WTC11 (cell line): ENCODE measurements around the gene MGST3. TPM values are rescaled to one million over a fixed set of nuclear protein-coding genes. Genes with fewer than 3 reads are reported as not detected.

Experiments used
- ATAC-seq: fragments of 200-7000 bp; cut with Tn5 transposase; 2 replicates; pipeline ENCODE4 v1.10.0; 2021; ENCODE audit warnings: mild to moderate bottlenecking, moderate library complexity
- CTCF ChIA-PET: fragments of 300-600 bp; sonication (Branson Sonifier 250); formaldehyde crosslinking; loops from one replicate; lab custom pipeline; 2021; ENCODE audit warnings: antibody characterized with exemption; lab: Charles Lee
- POLR2A ChIA-PET: fragments of 350-600 bp; sonication (Branson Sonifier 250); formaldehyde crosslinking; loops from one replicate; lab custom pipeline; 2021; ENCODE audit warnings: antibody characterized with exemption; lab: Charles Lee
- DNase-seq: peaks from one replicate; pipeline ENCODE4 v3.0.0; 2021; ENCODE audit warnings: low spot score
- H3K27ac Mint-ChIP-seq: 2 replicates; pipeline ENCODE4 v1.8.0; 2021; ENCODE audit warnings: mixed read lengths
- H3K27me3 Mint-ChIP-seq: 2 replicates; pipeline ENCODE4 v1.8.0; 2021; ENCODE audit warnings: low read depth, mild to moderate bottlenecking, moderate library complexity, mixed read lengths
- H3K36me3 Mint-ChIP-seq: 2 replicates; pipeline ENCODE4 v1.8.0; 2021; ENCODE audit warnings: mixed read lengths
- H3K4me1 Mint-ChIP-seq: 2 replicates; pipeline ENCODE4 v1.8.0; 2022; ENCODE audit warnings: mixed read lengths
- H3K4me3 Mint-ChIP-seq: 2 replicates; pipeline ENCODE4 v1.8.0; 2021; ENCODE audit warnings: mild to moderate bottlenecking, moderate library complexity, mixed read lengths
- H3K9me3 Mint-ChIP-seq: 2 replicates; pipeline ENCODE4 v1.8.0; 2021; ENCODE audit warnings: mixed read lengths
- ARID4B ChIP-seq: sonication (generic); formaldehyde crosslinking; IDR thresholded peaks from 2 replicates; pipeline ENCODE4 v1.8.0; 2023; ENCODE audit warnings: missing genetic modification reagents, mild to moderate bottlenecking, borderline replicate concordance
- FOXK1 ChIP-seq: sonication (generic); formaldehyde crosslinking; IDR thresholded peaks from 2 replicates; pipeline ENCODE4 v1.8.0; 2022; ENCODE audit warnings: mild to moderate bottlenecking, moderate library complexity, missing genetic modification reagents
- GABPB1 ChIP-seq: sonication (generic); formaldehyde crosslinking; IDR thresholded peaks from 2 replicates; pipeline ENCODE4 v1.8.1; 2023; ENCODE audit warnings: mild to moderate bottlenecking, missing genetic modification reagents
- IRF1 ChIP-seq: sonication (generic); formaldehyde crosslinking; IDR thresholded peaks from 2 replicates; pipeline ENCODE4 v1.8.0; 2023; ENCODE audit warnings: missing genetic modification reagents
- MAX ChIP-seq: sonication (generic); formaldehyde crosslinking; IDR thresholded peaks from 2 replicates; pipeline ENCODE4 v1.8.0; 2022; ENCODE audit warnings: mild to moderate bottlenecking, missing genetic modification reagents
- MYBL2 ChIP-seq: sonication (generic); formaldehyde crosslinking; IDR thresholded peaks from 2 replicates; pipeline ENCODE4 v1.8.1; 2023; ENCODE audit warnings: mild to moderate bottlenecking, moderate library complexity, missing genetic modification reagents
- NFATC4 ChIP-seq: fragments of 250-450 bp; sonication (Bioruptor Pico); IDR thresholded peaks from 2 replicates; pipeline ENCODE4 v1.9.0; 2021; ENCODE audit warnings: mild to moderate bottlenecking
- RORB ChIP-seq: fragments of 250-450 bp; sonication (Bioruptor Pico); IDR thresholded peaks from 2 replicates; pipeline ENCODE4 v1.9.0; 2021; ENCODE audit warnings: mild to moderate bottlenecking
- STAT6 ChIP-seq: sonication (generic); formaldehyde crosslinking; conservative IDR thresholded peaks from 2 replicates; pipeline ENCODE4 v1.8.1; 2023; ENCODE audit warnings: mild to moderate bottlenecking, low read depth, missing genetic modification reagents, moderate library complexity
- ZBTB43 ChIP-seq: sonication (generic); formaldehyde crosslinking; IDR thresholded peaks from 2 replicates; pipeline ENCODE4 v1.8.1; 2023; ENCODE audit warnings: mild to moderate bottlenecking, missing genetic modification reagents
- ZMAT4 ChIP-seq: fragments of 250-450 bp; sonication (Bioruptor Pico); IDR thresholded peaks from 2 replicates; pipeline ENCODE4 v1.9.0; 2021; ENCODE audit warnings: mild to moderate bottlenecking
- ZNF232 ChIP-seq: sonication (generic); formaldehyde crosslinking; IDR thresholded peaks from 2 replicates; pipeline ENCODE4 v1.8.0; 2022; ENCODE audit warnings: mild to moderate bottlenecking, missing genetic modification reagents
- ZNF263 ChIP-seq: sonication (generic); formaldehyde crosslinking; IDR thresholded peaks from 2 replicates; pipeline ENCODE4 v1.8.1; 2022; ENCODE audit warnings: low read depth, mild to moderate bottlenecking, moderate library complexity, missing genetic modification reagents
- ZNF532 ChIP-seq: fragments of 250-450 bp; sonication (Bioruptor Pico); IDR thresholded peaks from 2 replicates; pipeline ENCODE4 v1.9.0; 2021; ENCODE audit warnings: mild to moderate bottlenecking, borderline replicate concordance
- total RNA-seq: library from RNA; stranded (reverse); gene quantifications from 3 replicates; pipeline ENCODE4 v1.2.3, GENCODE V29; 2021

Gene MGST3
- total RNA-seq, 1 experiment from 2014 or later = 137 TPM

- DNase-seq (peak; percentile 26), ATAC-seq (peak; percentile 88)
- TF ChIP-seq MAX (CRISPR knock-in tag) (no peak), ZNF263 (CRISPR knock-in tag) (no peak), ZBTB43 (CRISPR knock-in tag) (no peak), FOXK1 (CRISPR knock-in tag) (no peak), IRF1 (CRISPR knock-in tag) (no peak), NFATC4 (CRISPR knock-in tag) (no peak), RORB (CRISPR knock-in tag) (no peak), ZNF232 (CRISPR knock-in tag) (no peak)
- H3K36me3 Mint-ChIP-seq = peaks cover 44% of the 10 kb centered on the region
- H3K27ac Mint-ChIP-seq = peak overlapping the region; percentile 37
- ChIA-PET POLR2A (no interaction called here), CTCF (interaction anchor here (0.6 to 1.4 kb wide), 11 partner anchors 10 to 437 kb away, joined by 3 to 15 read pairs (median 3); partner anchors contain the start of gene ALDH9A1)
- H3K4me3 Mint-ChIP-seq = no peak overlapping the region
- H3K4me1 Mint-ChIP-seq = peaks cover 12% of the 10 kb centered on the region
- H3K27me3 Mint-ChIP-seq = no peaks in the 10 kb centered on the region
- peaks cover 19% of the 10 kb centered on the region for H3K9me3 Mint-ChIP-seq
Observed at GRCh38 chr1:165686121-165686970, 55.3 kb downstream of the MGST3 start.

- Mint-ChIP-seq H3K36me3 (peaks cover 48% of the 10 kb centered on the region), H3K9me3 (peaks cover 26% of the 10 kb centered on the region), H3K4me1 (peaks cover 12% of the 10 kb centered on the region), H3K4me3 (no peak overlapping the region), H3K27ac (no peak overlapping the region), H3K27me3 (no peaks in the 10 kb centered on the region)
- DNase-seq (no peak), ATAC-seq (no peak)
- no peak for TF ChIP-seq NFATC4 (CRISPR knock-in tag)
- TF ChIP-seq ARID4B (CRISPR knock-in tag) = no peak
- no peak for TF ChIP-seq ZMAT4 (CRISPR knock-in tag)
- no peak for TF ChIP-seq IRF1 (CRISPR knock-in tag)
- ChIA-PET POLR2A (no interaction called here), CTCF (interaction anchor here (1.0 to 1.4 kb wide), 4 partner anchors 11 to 227 kb away, joined by 3 to 15 read pairs (median 3); partner anchors contain the start of gene ALDH9A1)
Observed at GRCh38 chr1:165686971-165687433, 56.0 kb downstream of the MGST3 start.

GRCh38 chr1:165688046-165688445, 57.0 kb downstream of the MGST3 start:
- ATAC-seq (no peak), DNase-seq (no peak)
- H3K27ac Mint-ChIP-seq = no peak overlapping the region; the same call in 1 of the 2 replicates
- H3K9me3 Mint-ChIP-seq = peaks cover 30% of the 10 kb centered on the region
- POLR2A ChIA-PET = no interaction called here
- H3K4me1 Mint-ChIP-seq = peaks cover 12% of the 10 kb centered on the region
- H3K36me3 Mint-ChIP-seq = peaks cover 44% of the 10 kb centered on the region
- CTCF ChIA-PET = no interaction called here
- H3K4me3 Mint-ChIP-seq = no peak overlapping the region
- no peaks in the 10 kb centered on the region for H3K27me3 Mint-ChIP-seq
- no peak for TF ChIP-seq MYBL2 (CRISPR knock-in tag)
- TF ChIP-seq STAT6 (CRISPR knock-in tag) = no peak
- no peak for TF ChIP-seq ZNF532
- TF ChIP-seq GABPB1 = no peak
- no peak for TF ChIP-seq ZNF232 (CRISPR knock-in tag)
